GM19438 (cell line): ENCODE results near the gene SEMA5A.
"Not testable (repeated sequence)": the region's sequence is repeated elsewhere in the genome, so short reads cannot be mapped to it uniquely, and the experiment has no call there.

Source experiments
- ATAC-seq: cut with Tn5 transposase; IDR thresholded peaks from one replicate; pipeline ENCODE4 v1.9.1; 2021; ENCODE audit warnings: low read depth; ENCODE audit not compliant: unreplicated experiment

The SEMA5A gene

GRCh38 chr5:9375756-9376155 lies 170.1 kb downstream of the SEMA5A start:
- ATAC-seq: no peak

- no peak for ATAC-seq
Measured at GRCh38 chr5:9374025-9374424, 171.8 kb downstream of the SEMA5A start.

- no peak for ATAC-seq
Measured at GRCh38 chr5:9373571-9373970, 172.3 kb downstream of the SEMA5A start.

- ATAC-seq: no peak
Measured at GRCh38 chr5:9370256-9370655, 175.6 kb downstream of the SEMA5A start.

GRCh38 chr5:9365512-9365911 lies 180.4 kb downstream of the SEMA5A start:
- ATAC-seq: no peak

GRCh38 chr5:9363449-9363848 lies 182.4 kb downstream of the SEMA5A start:
- peak; percentile 9 for ATAC-seq

- ATAC-seq: peak; percentile 34
Measured at GRCh38 chr5:9363026-9363425, 182.8 kb downstream of the SEMA5A start.

GRCh38 chr5:9362600-9362999 lies 183.3 kb downstream of the SEMA5A start:
- ATAC-seq: peak; percentile 54

GRCh38 chr5:9361835-9362234 lies 184.0 kb downstream of the SEMA5A start:
- peak; percentile 73 for ATAC-seq

- ATAC-seq: no peak
Measured at GRCh38 chr5:9358961-9359685, 186.8 kb downstream of the SEMA5A start.

GRCh38 chr5:9356351-9356825 lies 189.5 kb downstream of the SEMA5A start:
- ATAC-seq: no peak

- no peak for ATAC-seq
Measured at GRCh38 chr5:9354336-9355081, 191.4 kb downstream of the SEMA5A start.

GRCh38 chr5:9353048-9353447 lies 192.8 kb downstream of the SEMA5A start:
- not testable (repeated sequence) for ATAC-seq

GRCh38 chr5:9351546-9351945 lies 194.3 kb downstream of the SEMA5A start:
- ATAC-seq: no peak

- ATAC-seq: no peak
Measured at GRCh38 chr5:9350301-9350797, 195.5 kb downstream of the SEMA5A start.

- ATAC-seq: no peak
Measured at GRCh38 chr5:9348401-9348996, 197.4 kb downstream of the SEMA5A start.

- ATAC-seq: no peak
Measured at GRCh38 chr5:9347541-9348295, 198.2 kb downstream of the SEMA5A start.

GRCh38 chr5:9347032-9347431 lies 198.8 kb downstream of the SEMA5A start:
- ATAC-seq: no peak

- ATAC-seq: no peak
Measured at GRCh38 chr5:9344751-9345240, 201.1 kb downstream of the SEMA5A start.

GRCh38 chr5:9343146-9343850 lies 202.6 kb downstream of the SEMA5A start:
- ATAC-seq: no peak
